Astrocyte of the hippocampus (primary cell): Measurements from ENCODE around the gene TRPV4.
A peak's percentile ranks its signal among the peaks of the same experiment; 100 is the strongest.
"Not testable (repeated sequence)": the region's sequence is repeated elsewhere in the genome, so short reads cannot be mapped to it uniquely, and the experiment has no call there.

Source experiments
- DNase-seq: peaks from one replicate; pipeline ENCODE4 v3.0.0; 2011; ENCODE audit warnings: low read depth, low spot score

The TRPV4 gene

GRCh38 chr12:109833307-109834189 lies at the start of gene TRPV4:
TSS of gene TRPV4 (minus strand) at chr12:109833398. CDS start at chr12:109814796, 18,602 bp downstream.
- DNase-seq = peak; percentile 62

GRCh38 chr12:109881752-109882151 lies 48.6 kb upstream of the TRPV4 start:
- DNase-seq = no peak

GRCh38 chr12:109880938-109881337 lies 47.7 kb upstream of the TRPV4 start:
- peak; percentile 13 for DNase-seq

GRCh38 chr12:109880043-109880931 lies 47.1 kb upstream of the TRPV4 start, which contains the start of gene GLTP:
TSS of gene GLTP (minus strand) at chr12:109880541. CDS start at chr12:109880374, 167 bp downstream.
- DNase-seq = peak; percentile 96

GRCh38 chr12:109879351-109880042 lies 46.3 kb upstream of the TRPV4 start:
- DNase-seq = peak; percentile 34

- no peak for DNase-seq
These were observed 45.6 kb upstream of the TRPV4 start for GRCh38 chr12:109878749-109879148.

- no peak for DNase-seq
These were observed 45.0 kb upstream of the TRPV4 start for GRCh38 chr12:109878247-109878625.

- DNase-seq = peak; percentile 19
These were observed 44.5 kb upstream of the TRPV4 start for GRCh38 chr12:109877504-109878246.

- DNase-seq = no peak
These were observed 43.2 kb upstream of the TRPV4 start for GRCh38 chr12:109876406-109876805.

GRCh38 chr12:109875572-109876131 lies 42.5 kb upstream of the TRPV4 start:
- DNase-seq = peak; percentile 33

GRCh38 chr12:109873653-109874052 lies 40.5 kb upstream of the TRPV4 start:
- no peak for DNase-seq

- no peak for DNase-seq
These were observed 38.6 kb upstream of the TRPV4 start for GRCh38 chr12:109871668-109872314.

GRCh38 chr12:109870648-109871047 lies 37.5 kb upstream of the TRPV4 start:
- peak; percentile 16 for DNase-seq

- DNase-seq = no peak
These were observed 35.2 kb upstream of the TRPV4 start for GRCh38 chr12:109868182-109869051.

- no peak for DNase-seq
These were observed 31.7 kb upstream of the TRPV4 start for GRCh38 chr12:109864916-109865315.

- no peak for DNase-seq
These were observed 30.9 kb upstream of the TRPV4 start for GRCh38 chr12:109863847-109864712.

- not testable (repeated sequence) for DNase-seq
These were observed 29.3 kb upstream of the TRPV4 start for GRCh38 chr12:109862491-109862890.

- no peak for DNase-seq
These were observed 28.6 kb upstream of the TRPV4 start for GRCh38 chr12:109861689-109862314.
